ENCODE results near the gene CERK.
"Not testable (repeated sequence)": the region's sequence is repeated elsewhere in the genome, so short reads cannot be mapped to it uniquely, and the experiment has no call there.

Gene CERK

GRCh38 chr22:46748206-46748907 lies 10.3 kb upstream of the CERK start:
- DNase-seq = no peak

GRCh38 chr22:46747646-46748045 lies 9.6 kb upstream of the CERK start:
- no peak for DNase-seq

- no peak for DNase-seq
These were observed 8.6 kb upstream of the CERK start for GRCh38 chr22:46746620-46747019.

- DNase-seq = no peak
These were observed 8.1 kb upstream of the CERK start for GRCh38 chr22:46746192-46746591.

- DNase-seq = no peak
These were observed 6.5 kb upstream of the CERK start for GRCh38 chr22:46744581-46744980.

- no peak for DNase-seq
These were observed 4.6 kb upstream of the CERK start for GRCh38 chr22:46742576-46743221.

GRCh38 chr22:46741974-46742519 lies 4.0 kb upstream of the CERK start:
- DNase-seq = no peak

GRCh38 chr22:46740910-46741780 lies 3.1 kb upstream of the CERK start:
- DNase-seq = no peak

GRCh38 chr22:46739094-46739870 lies 1.2 kb upstream of the CERK start:
- no peak for DNase-seq

GRCh38 chr22:46738647-46739093 lies 618 bp upstream of the CERK start:
- DNase-seq = no peak

GRCh38 chr22:46737105-46737975 lies 712 bp downstream of the CERK start:
- no peak for DNase-seq

GRCh38 chr22:46736705-46737104 lies 1.3 kb downstream of the CERK start:
- DNase-seq = no peak

GRCh38 chr22:46735747-46736608 lies 2.1 kb downstream of the CERK start:
- no peak for DNase-seq

- no peak for DNase-seq
These were observed 3.1 kb downstream of the CERK start for GRCh38 chr22:46734830-46735453.

GRCh38 chr22:46734213-46734722 lies 3.8 kb downstream of the CERK start:
- not testable (repeated sequence) for DNase-seq

- DNase-seq = no peak
These were observed 5.5 kb downstream of the CERK start for GRCh38 chr22:46732513-46732912.

- no peak for DNase-seq
These were observed 6.0 kb downstream of the CERK start for GRCh38 chr22:46732041-46732379.

- no peak for DNase-seq
These were observed 6.6 kb downstream of the CERK start for GRCh38 chr22:46731246-46732040.

Data from NCI-H1048 (cell line).